HG02623 (cell line): ENCODE measurements around the gene MEI1.
"Not testable (repeated sequence)": the region's sequence is repeated elsewhere in the genome, so short reads cannot be mapped to it uniquely, and the experiment has no call there.

Experiments used
- ATAC-seq: cut with Tn5 transposase; IDR thresholded peaks from one replicate; pipeline ENCODE4 v1.9.1; 2021; ENCODE audit warnings: moderate library complexity; ENCODE audit not compliant: unreplicated experiment

The MEI1 gene, protein sequence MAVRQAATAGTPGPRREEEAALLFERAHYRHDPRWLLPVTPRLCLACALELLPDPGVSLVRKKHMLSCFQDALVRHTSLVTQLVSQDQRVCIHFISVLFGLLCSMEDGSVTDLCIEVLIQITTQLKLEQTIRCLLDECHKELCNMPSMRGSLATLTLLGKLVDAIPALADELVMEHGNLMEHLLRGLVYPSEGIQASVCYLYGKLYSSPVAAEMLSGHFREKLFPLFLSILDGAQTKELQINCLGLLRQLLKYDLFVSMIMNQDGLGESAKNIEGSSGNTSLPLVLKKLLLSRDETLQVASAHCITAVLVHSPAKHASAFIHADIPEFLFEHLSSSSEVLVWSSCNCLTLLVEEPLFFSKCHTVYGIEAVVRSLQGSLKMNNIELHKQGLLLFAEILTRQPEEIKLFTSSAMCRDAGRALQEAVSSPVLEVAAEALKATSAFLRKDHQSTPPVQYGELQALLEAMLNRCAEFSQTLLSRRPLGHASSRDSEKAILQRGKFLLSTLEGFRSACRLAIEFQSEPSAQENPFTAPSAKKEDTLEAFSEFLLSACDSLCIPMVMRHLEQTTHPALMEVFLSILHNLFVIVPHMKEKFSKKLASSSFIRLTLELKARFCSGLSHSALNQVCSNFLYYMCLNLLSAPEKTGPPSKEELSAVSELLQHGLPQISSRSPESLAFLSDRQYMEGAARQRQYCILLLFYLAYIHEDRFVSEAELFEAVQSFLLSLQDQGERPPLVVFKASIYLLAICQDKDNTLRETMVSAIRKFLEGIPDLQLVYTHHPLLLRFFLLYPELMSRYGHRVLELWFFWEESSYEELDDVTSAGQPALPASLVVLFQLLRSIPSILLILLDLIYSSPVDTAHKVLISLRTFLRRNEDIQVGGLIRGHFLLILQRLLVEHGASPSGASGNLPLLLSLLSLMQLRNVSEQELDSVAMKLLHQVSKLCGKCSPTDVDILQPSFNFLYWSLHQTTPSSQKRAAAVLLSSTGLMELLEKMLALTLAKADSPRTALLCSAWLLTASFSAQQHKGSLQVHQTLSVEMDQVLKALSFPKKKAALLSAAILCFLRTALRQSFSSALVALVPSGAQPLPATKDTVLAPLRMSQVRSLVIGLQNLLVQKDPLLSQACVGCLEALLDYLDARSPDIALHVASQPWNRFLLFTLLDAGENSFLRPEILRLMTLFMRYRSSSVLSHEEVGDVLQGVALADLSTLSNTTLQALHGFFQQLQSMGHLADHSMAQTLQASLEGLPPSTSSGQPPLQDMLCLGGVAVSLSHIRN

DNA sequence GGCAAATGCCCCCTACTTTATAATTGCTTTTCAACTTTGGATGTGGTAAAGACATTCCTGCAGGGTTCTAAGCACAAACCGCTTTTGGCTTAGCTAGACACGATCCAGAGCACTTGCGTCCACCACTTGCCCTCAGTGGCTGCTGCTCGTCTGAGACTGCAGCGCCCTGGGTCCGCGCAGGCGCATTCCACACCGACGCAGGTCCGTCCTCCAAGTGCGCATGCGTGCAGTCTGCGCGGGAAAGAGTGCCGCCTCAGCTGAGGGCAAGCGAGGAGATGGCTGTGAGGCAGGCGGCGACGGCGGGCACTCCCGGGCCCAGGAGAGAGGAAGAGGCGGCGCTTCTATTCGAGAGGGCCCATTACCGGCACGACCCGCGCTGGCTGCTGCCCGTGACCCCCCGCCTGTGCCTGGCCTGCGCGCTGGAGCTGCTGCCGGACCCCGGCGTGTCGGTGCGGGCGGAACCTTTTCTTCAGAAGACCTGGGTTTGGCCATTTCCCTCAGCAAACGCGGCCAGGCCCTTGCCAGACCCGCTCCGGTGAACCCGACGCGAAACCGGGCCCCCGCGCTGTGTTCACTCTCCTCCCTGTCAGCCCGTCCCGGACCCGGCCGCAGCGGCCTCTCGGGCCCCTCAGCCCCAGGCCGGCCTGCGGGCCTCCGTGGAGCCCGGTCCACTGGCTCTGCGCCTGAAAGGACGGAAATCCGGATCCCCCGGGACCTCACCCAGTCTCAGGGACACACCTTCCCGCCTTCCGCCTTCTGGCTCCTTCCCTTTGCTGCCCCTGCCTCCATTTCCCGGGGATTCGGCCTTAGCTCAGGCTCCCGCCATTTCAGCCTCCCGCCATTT, at the start of gene MEI1:
TSS of gene MEI1 (plus strand) at position 240 of the 844 bp plus-strand sequence. CDS start at position 276, 36 bp downstream.
- no peak for ATAC-seq

DNA sequence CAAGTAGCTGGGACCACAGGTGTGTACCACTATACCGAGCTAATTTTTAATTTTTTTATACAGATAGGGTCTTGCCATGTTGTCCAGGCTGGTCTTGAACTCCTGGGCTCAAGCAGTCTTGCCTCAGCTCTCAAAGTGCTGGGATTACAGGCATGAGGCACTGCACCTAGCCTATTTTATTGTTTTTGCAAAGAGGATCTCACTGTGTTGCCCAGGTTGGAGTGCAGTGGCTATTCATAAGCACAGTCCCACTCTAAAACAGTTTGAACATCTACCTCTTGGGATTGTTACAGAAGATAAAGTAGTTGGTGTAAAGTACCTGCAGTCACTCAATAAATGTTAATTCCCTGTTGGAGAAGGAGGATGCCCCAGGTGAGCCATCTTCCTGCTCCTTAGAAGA, 49.1 kb upstream of the MEI1 start:
- ATAC-seq = no peak

DNA sequence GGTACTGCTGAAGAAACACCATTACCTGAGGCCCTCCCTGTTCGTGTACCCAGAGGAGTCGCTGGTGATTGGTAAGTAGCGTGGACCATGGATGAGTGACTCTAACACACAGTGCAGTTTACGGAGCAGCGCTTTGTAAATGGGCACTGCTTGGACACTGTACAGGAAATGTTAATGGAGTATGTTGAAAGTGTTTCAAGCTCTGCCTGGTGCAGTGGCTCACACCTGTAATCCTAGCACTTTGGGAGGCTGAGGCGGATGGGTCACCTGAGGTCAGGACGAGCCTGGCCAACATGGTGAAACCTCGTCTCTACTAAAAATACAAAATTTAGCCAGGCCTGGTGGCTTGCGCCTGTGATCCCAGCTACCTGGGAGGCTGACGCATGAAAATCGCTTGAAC, 48.5 kb upstream of the MEI1 start:
- no peak for ATAC-seq

DNA sequence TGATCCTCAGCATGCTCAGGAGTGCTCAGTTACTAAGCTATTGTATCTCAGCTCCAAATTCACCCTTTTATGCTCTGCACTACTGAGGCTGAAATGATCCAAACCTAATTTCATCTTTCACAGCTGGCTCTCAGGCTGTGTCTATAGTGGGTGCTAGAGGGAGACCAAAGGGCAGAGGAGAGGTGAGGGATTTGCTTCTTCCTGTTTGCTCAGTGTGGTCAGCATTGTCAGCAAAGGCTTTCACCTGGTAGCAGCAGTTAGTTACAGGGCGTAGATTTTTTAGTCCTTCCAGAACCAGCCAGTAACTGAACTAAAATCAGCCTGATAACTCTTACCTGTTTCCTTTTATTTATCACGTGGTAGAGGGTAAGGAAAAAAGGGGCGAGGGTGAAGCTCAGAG, 45.0 kb upstream of the MEI1 start:
- no peak for ATAC-seq

DNA sequence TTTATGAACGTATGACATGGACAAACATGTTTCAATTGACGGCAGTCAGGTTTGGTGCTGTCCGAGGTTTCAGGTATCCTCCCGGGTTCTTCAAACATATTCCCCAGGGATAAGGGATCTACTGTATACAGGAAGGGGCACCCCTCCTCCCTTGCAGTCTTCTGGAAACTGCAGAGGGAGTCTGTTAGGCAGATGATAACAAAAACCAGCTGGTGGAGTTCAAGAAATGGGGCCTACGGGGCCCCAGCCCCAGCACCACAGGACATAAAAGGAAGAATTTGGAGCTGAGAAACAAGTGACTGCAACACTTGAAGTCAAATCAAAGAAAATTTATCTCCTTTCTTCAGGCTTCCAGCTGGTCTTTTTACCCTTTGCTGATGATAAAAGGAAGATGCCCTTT, 42.7 kb upstream of the MEI1 start:
- no peak for ATAC-seq

DNA sequence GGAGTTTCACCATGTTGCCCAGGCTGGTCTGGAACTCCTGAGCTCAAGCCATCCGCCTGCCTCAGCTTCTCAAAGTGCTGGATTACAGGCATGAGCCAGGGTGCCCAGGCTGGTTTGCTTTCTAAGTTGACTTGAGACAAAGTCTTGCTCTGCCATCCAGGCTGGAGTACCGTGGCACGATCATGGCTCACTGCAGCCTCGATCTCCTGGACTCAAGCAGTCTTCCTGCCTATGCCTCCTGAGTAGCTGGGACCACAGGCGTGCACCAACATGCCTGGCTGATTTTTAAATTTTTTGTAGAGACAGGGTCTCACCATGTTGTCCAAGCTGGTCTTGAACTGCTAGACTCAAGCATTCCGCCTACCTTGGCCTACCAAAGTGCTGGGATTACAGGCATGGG, 41.6 kb upstream of the MEI1 start:
- no peak for ATAC-seq

DNA sequence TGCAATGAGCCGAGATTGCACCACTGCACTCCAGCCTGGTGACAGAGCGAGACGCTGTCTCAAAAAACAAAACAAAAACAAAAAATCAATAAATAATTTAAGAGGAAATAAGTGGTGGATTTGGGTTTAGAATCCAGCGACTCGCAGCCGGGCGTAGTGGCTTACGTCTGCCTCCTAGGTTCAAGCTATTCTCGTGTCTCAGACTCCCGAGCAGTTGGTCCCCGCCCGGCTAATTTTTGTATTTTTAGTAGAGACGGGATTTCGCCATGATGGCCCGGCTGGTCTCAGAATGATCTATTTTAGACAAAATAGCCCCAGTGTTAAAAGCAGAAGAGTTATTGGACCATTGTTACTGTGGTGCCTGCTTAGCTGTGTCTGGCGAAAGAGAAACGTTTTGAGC, 40.4 kb upstream of the MEI1 start:
- ATAC-seq = no peak

DNA sequence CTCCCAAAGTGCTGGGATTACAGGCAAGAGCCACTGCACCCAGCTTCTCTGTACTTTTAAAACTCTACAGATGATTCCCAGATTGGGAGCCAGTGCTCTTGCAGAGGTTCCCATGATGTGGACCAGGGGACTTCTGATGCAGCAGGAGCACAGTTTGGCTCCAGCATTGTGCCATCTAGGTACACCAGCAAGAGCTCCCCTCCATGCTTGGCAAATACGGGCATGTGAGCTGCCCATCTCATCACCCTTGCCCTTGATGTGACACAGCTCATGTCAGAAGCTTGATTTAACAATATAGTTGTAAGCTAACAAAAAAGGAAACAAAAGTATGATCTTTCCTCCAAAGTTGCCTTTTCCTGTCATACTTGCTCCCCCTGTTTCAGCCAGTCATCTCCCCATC, 39.4 kb upstream of the MEI1 start:
- no peak for ATAC-seq

DNA sequence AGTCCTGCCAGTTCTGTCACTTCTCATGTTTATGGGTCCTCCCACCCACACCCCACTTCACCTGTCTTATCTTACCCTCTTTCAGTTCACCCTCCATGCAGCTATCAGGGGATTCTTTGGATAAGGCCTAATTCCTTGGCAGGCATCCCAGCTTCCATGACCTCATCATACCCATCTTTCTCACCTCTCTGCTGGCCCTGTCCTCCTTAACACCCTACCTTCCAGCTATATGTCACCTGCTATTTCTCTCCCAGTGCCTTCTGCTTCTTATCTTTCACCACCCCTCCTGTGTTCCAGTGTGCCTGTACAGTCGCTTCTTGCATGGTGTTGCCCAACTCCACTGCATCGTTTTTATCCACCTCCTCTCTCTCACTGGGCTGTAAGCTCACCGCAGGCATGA, 38.9 kb upstream of the MEI1 start:
- no peak for ATAC-seq

DNA sequence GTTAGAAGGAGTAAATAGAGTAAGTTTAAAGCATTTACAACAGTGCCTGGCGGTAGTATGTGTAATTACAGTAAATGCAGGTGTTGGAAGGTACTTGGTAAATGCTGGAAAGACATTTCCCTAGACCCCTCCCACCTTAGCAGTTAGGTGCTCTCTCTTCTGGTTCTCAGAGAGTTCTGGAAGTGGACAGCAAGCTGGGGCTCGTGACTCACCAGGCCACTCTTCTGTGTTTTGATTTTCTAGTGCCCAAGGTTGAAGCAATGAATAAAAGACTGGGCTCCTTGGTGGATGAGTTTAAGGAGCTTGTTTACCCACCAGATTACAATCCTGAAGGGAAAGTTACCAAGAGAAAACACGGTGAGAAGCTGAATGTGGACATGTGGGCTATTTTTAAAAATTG, 38.2 kb upstream of the MEI1 start:
- no peak for ATAC-seq

DNA sequence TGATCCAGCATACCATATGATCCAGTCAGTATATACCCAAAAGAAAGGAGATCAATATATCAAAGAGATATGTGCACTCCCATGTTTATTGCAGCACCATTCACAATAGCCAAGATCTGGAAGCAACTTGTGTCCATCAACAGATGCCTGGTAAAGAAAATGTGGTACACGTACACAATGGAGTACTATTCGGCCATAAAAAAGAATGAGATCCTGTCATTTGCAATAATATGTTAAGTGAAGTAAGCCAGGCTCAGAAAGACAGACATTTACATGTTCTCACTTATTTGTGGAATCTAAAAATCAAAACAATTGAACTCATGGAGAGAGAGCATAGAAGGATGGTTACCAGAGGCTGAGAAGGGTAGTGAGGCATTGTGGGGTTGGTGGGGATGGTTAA, 37.6 kb upstream of the MEI1 start:
- no peak for ATAC-seq

DNA sequence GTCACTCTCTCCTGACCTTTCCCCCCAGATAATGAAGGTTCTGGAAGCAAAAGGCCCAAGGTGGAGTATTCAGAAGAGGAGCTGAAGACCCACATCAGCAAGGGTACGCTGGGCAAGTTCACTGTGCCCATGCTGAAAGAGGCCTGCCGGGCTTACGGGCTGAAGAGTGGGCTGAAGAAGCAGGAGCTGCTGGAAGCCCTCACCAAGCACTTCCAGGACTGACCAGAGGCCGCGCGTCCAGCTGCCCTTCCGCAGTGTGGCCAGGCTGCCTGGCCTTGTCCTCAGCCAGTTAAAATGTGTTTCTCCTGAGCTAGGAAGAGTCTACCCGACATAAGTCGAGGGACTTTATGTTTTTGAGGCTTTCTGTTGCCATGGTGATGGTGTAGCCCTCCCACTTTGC, 35.7 kb upstream of the MEI1 start:
- not testable (repeated sequence) for ATAC-seq

DNA sequence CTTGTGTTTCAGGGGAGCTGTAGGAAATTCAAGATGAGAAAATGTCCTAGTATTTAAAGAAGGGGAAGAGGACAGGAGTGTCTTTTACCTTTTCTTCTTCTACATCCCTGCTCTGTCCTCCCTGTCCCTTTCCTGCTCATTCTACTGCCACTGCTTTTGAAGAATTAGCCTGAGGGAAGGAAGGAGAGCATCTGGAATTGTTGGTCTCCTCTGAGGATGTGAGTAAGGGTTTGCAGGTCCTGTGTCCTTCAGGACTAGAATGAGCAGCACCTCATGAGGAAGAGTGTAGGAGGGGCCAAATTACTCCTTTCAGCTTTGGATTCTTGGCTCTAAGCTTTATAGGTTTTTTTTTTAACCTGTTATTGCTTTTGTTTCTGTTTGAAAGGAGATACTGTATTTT, 34.8 kb upstream of the MEI1 start:
- no peak for ATAC-seq

DNA sequence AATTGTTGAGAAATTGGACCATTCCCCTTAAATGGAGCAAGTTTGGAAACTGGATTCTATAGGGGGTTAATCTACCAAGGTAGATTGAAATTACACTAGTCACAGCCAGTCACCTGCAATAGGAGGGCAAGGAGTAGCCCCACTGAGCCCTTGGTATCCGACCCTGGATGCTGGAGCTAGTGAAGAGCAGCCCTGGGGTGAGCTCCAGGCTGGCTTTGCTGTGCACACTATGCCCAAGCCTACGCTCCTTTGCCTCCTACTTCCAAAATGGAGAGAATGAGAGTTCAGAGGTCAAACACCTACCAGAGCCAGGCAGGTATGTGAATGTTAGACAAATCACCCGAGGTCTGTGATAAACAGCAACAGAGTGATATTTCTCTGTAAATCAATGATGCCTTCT, 34.4 kb upstream of the MEI1 start:
- ATAC-seq = no peak

DNA sequence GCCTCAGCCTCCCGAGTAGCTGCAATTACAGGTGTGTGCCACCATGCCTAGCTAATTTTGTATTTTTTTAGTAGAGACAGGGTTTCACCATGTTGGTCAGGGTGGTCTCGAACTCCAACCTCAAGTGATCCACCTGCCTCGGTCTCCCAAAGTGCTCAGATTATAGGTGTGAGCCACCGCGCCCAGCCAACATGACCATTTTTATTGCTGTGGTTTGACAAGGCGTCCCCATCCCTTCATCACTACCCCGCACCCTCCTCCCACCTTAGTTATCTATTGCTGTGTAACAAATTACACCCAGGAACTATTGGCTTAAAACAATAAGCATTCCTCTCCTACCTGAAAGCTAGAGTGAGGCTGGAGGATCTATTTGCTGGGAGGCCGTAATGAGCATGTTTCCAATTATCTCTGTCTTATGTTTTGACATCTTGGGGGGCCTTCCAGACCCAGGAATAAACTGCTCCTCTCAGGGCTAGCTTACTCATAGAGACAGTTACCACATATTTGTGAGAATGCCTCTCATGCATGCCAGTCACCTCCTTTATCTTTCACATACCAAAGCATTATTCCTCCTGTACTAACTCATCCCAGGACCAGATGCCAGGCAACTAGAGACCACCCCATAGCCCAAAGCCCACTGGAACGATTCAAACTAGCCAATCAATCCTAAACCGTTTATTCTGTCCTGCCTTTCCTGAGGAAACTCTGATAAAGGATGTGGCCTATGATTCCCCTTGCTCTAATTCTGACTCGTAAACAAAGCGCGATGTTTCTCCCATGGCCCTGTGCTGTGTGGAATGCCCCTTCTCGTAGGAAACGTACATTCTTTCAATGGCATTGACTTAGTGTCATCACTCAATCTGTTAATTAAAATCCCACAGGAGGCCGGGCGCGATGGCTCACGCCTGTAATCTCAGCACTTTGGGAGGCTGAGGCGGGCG, 30.1 kb upstream of the MEI1 start:
- ATAC-seq = no peak

DNA sequence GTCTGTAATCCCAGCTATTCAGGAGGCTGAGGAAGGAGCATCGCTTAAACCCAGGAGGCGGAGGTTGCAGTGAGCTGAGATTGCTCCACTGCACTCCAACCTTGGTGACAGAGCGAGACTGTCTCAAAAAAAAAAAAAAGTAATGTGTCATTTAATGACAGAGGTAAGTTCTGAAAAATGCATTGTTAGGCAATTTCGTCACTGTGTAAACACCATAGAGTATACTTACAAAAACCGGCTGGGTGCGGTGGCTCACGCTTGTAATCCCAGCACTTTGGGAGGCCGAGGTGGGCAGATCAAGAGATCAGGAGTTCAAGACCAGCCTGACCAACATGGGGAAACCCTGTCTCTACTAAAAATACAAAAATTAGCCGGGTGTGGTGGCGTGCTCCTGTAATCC, 27.2 kb upstream of the MEI1 start:
- ATAC-seq = not testable (repeated sequence)

DNA sequence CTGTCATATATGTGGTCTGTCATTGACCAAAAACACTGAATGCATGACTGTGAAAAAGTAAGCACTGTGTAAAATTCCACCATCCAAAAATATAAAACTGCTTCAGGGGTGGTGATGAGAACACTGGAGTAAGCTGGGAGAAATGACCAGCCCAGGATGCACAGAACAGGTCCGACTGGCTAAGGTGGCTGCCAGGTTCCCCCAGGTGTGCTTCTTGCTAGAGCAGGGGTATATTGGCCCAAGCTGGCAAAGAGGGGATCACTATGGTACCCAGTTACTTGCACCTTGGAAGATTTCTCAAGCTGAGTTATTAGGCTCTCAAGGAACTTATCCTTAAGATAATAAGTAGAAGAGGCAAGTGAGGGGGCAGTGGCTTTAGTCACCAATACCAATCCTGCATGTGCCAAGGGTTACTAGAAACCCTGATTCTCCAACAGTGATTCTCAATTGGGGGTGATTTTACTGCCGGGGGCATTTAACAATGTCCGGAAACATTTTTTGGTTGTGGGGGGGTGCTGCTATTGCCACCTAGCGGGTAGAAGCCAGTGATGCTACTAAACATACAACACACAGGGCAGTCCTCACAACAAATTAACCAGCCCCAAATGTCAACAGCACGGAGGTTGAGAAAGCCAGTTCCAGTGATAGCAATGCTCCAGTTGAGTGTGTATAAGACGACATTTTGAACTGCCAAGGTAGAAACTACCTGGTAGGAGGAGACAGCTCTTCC, 26.4 kb upstream of the MEI1 start:
- ATAC-seq = no peak

DNA sequence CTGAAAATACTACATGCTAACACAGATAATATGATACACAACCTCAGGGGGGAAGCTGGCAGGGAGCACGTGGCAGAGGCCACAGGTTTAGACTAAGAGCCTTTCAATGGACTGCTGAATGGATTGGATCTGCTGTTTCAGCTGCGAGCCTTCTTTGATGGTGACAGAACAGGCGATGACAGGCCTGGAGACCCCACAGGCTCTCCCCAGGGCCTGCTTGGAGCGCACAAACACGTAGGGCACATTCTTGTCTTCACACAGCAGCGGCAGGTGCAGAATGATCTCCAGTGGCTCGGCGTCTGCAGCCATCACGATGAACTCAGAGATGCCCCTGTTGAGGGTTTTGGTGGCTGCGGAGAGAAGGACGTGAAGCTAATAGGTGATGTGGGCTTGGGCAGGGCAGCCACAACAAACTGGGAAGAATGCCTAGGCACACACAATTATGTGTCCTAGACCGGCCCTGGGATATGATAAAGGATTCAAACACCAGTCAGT, 24.4 kb upstream of the MEI1 start:
- no peak for ATAC-seq

DNA sequence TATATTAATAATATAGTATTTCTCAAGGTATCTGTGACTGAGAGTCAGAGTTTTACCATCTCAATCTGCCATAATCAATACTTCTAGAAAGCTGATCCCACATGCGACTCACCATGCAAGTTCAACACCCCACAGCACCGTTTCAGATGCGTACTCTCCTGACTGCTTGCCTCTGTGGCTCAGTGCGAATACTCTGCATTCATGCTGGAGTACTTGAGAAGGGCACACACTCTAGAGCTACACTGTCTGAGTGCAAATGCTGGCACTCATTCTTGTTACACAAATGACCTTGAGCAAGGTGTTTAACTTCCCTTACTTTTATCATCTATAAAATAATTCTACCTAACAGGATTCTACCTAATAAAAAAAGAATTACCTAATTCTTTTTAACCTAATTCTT, 23.2 kb upstream of the MEI1 start:
- ATAC-seq = no peak
